Measurements from ENCODE around the gene MICB. TPM values are rescaled to one million over a fixed set of nuclear protein-coding genes. Genes with fewer than 3 reads are reported as not detected.
"Not testable (repeated sequence)": the region's sequence is repeated elsewhere in the genome, so short reads cannot be mapped to it uniquely, and the experiment has no call there.

MICB gene
- total and polyA plus RNA-seq, 4 donors = 0.19 to 4.9 (median 1.2) TPM

DNA sequence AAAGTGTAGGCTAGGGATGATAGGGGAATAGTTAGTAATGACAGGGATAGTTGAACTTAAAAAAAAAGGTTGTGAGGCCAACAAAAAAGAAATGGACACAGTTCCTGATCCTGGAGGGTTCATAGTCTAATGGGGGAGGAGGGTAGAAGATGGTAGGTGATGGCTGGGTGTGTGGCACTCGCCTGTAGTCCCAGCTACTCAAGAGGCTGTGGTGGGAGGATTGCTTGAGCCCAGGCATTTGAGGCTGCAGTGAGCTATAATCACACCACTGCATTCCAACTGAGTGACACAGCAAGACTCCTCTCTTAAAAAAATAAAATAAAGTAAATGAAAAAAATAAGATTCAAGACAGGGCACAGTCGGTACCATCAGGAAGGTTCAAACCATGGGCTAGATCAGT is 2.4 kb upstream of the MICB start:
- no peak for DNase-seq (ENCODE audit: low spot score)
- WGBS = 78% methylated on average over 2 of the region's 2 CpGs
- no peaks in the 10 kb centered on the region for H3K9me3 ChIP-seq (ENCODE audit: control insufficient read depth in 4 of 4, low read length in 3 of 4)
- no peak overlapping the region for H3K4me3 ChIP-seq (ENCODE audit: low read depth in 1 of 3, low read length in 3 of 3)
- H3K27ac ChIP-seq (ENCODE audit: low read depth in 1 of 2, low read length in 2 of 2) = no peak overlapping the region
- no peaks in the 10 kb centered on the region for H3K27me3 ChIP-seq (ENCODE audit: control insufficient read depth in 4 of 4, insufficient read depth in 4 of 4, low read length in 3 of 4)
- TF ChIP-seq NR2F2 (IDR thresholded peaks at IDR 0.05) (no peak), RXRA (IDR thresholded peaks at IDR 0.05) (no peak), YY1 (IDR thresholded peaks at IDR 0.05) (no peak), EGR1 (IDR thresholded peaks at IDR 0.05; ENCODE audit: low read depth in 2 of 2) (no peak), TAF1 (conservative IDR thresholded peaks at IDR 0.05) (no peak), SP1 (IDR thresholded peaks at IDR 0.05) (no peak), CTCF (IDR thresholded peaks at IDR 0.05; ENCODE audit: low read depth, low read length, missing input control) (no peak), HNF4G (IDR thresholded peaks at IDR 0.05) (no peak), FOXA2 (IDR thresholded peaks at IDR 0.05) (no peak), HNF4A (conservative IDR thresholded peaks at IDR 0.05) (no peak), ATF3 (IDR thresholded peaks at IDR 0.05) (no peak), JUND (IDR thresholded peaks at IDR 0.05) (no peak), REST (IDR thresholded peaks at IDR 0.05) (no peak), RAD21 (IDR thresholded peaks at IDR 0.05) (no peak), FOXA1 (IDR thresholded peaks at IDR 0.05) (no peak), GABPA (IDR thresholded peaks at IDR 0.05 in 1 of 2, conservative IDR thresholded peaks at IDR 0.05 in 1 of 2) (no peak)
- TF ChIP-seq, protein P1, sequence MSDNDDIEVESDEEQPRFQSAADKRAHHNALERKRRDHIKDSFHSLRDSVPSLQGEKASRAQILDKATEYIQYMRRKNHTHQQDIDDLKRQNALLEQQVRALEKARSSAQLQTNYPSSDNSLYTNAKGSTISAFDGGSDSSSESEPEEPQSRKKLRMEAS (IDR thresholded peaks at IDR 0.05) = no peak
- TF ChIP-seq, protein P2, sequence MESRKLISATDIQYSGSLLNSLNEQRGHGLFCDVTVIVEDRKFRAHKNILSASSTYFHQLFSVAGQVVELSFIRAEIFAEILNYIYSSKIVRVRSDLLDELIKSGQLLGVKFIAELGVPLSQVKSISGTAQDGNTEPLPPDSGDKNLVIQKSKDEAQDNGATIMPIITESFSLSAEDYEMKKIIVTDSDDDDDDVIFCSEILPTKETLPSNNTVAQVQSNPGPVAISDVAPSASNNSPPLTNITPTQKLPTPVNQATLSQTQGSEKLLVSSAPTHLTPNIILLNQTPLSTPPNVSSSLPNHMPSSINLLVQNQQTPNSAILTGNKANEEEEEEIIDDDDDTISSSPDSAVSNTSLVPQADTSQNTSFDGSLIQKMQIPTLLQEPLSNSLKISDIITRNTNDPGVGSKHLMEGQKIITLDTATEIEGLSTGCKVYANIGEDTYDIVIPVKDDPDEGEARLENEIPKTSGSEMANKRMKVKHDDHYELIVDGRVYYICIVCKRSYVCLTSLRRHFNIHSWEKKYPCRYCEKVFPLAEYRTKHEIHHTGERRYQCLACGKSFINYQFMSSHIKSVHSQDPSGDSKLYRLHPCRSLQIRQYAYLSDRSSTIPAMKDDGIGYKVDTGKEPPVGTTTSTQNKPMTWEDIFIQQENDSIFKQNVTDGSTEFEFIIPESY (IDR thresholded peaks at IDR 0.05) = no peak
- H3K36me3 ChIP-seq (ENCODE audit: control insufficient read depth in 4 of 4, insufficient read depth in 3 of 4, low read depth in 1 of 4, low read length in 3 of 4) = no peaks in the 10 kb centered on the region
- H3K4me1 ChIP-seq (ENCODE audit: control insufficient read depth in 4 of 4, insufficient read depth in 4 of 4, low read length in 3 of 4) = peaks cover 4 to 21% (median 7%) of the 10 kb centered on the region in 4 donors
- H3K9ac ChIP-seq (ENCODE audit: low read depth in 1 of 2, low read length in 2 of 2) = no peak overlapping the region

- H3K27me3 ChIP-seq (ENCODE audit: control insufficient read depth in 4 of 4, insufficient read depth in 4 of 4, low read length in 3 of 4); DNase-seq (ENCODE audit: low spot score); H3K9ac ChIP-seq (ENCODE audit: low read depth in 1 of 2, low read length in 2 of 2); H3K9me3 ChIP-seq (ENCODE audit: control insufficient read depth in 4 of 4, low read length in 3 of 4); H3K36me3 ChIP-seq (ENCODE audit: control insufficient read depth in 4 of 4, insufficient read depth in 3 of 4, low read depth in 1 of 4, low read length in 3 of 4); H3K27ac ChIP-seq (ENCODE audit: low read depth in 1 of 2, low read length in 2 of 2); H3K4me3 ChIP-seq (ENCODE audit: low read depth in 1 of 3, low read length in 3 of 3): not testable (repeated sequence)
- H3K4me1 ChIP-seq (ENCODE audit: control insufficient read depth in 4 of 4, insufficient read depth in 4 of 4, low read length in 3 of 4) = peaks cover 4 to 21% (median 7%) of the 10 kb centered on the region in 4 donors
- 54% methylated on average over 4 of the region's 4 CpGs for WGBS
Observed at GRCh38 chr6:31496826-31497225, 1.1 kb upstream of the MICB start.
